ENCODE results near the gene FLRT1.

The FLRT1 gene

GRCh38 chr11:64018310-64018709 lies 17.4 kb upstream of the FLRT1 start:
- H3K9me3 ChIP-seq (ENCODE audit: control extremely low read depth in 1 of 5, control insufficient read depth in 4 of 5, insufficient read depth in 2 of 5, low read depth in 1 of 5, low read length in 4 of 5), result no peaks in the 10 kb centered on the region
- no peak overlapping the region for H3K4me3 ChIP-seq (ENCODE audit: control insufficient read depth in 1 of 7, extremely low read depth in 1 of 7, insufficient read depth in 4 of 7, low read depth in 2 of 7, low read length in 6 of 7)
- no peak overlapping the region for H3K27ac ChIP-seq (ENCODE audit: insufficient read depth in 1 of 2, low read depth in 1 of 2, low read length in 2 of 2, poor library complexity in 1 of 2, severe bottlenecking in 2 of 2)
- POLR2A ChIA-PET, result no interaction called here
- WGBS (ENCODE audit: insufficient coverage), result 93% methylated on average over 6 of the region's 8 CpGs
- DNase-seq, result no peak
- H3K27me3 ChIP-seq (replicated peaks in 2 of 5; ENCODE audit: control insufficient read depth in 4 of 5, insufficient read depth in 5 of 5, low read length in 4 of 5), result no peaks in the 10 kb centered on the region
- CTCF ChIA-PET, result interaction anchor here (0.9 to 2.0 kb wide), 4 partner anchors 9 to 18 kb away, joined by 3 to 8 read pairs (median 3); no protein-coding TSS in a partner anchor
- H3K4me1 ChIP-seq (ENCODE audit: control extremely low read depth in 1 of 4, control insufficient read depth in 4 of 4, insufficient read depth in 4 of 4, low read length in 3 of 4), result no peaks in the 10 kb centered on the region
- H3K36me3 ChIP-seq (ENCODE audit: control insufficient read depth in 4 of 4, insufficient read depth in 4 of 4, low read length in 3 of 4), result no peaks in the 10 kb centered on the region

- ChIA-PET POLR2A (interaction anchor here (0.5 kb wide), 1 partner anchor 12 kb away, joined by 3 read pairs; no protein-coding TSS in a partner anchor), CTCF (interaction anchor here (1.1 kb wide), 1 partner anchor 18 kb away, joined by 3 read pairs; no protein-coding TSS in a partner anchor)
- 94% methylated on average over 19 of the region's 27 CpGs for WGBS (ENCODE audit: insufficient coverage)
These were observed 16.4 kb upstream of the FLRT1 start for GRCh38 chr11:64019106-64020037.

GRCh38 chr11:64020976-64021756 lies 14.6 kb upstream of the FLRT1 start:
- H3K4me1 ChIP-seq (ENCODE audit: control extremely low read depth in 1 of 4, control insufficient read depth in 4 of 4, insufficient read depth in 4 of 4, low read length in 3 of 4), result no peaks in the 10 kb centered on the region
- WGBS (ENCODE audit: insufficient coverage), result 88% methylated on average over 15 of the region's 22 CpGs
- H3K36me3 ChIP-seq (ENCODE audit: control insufficient read depth in 4 of 4, insufficient read depth in 4 of 4, low read length in 3 of 4), result no peaks in the 10 kb centered on the region
- DNase-seq, result no peak
- H3K27me3 ChIP-seq (replicated peaks in 2 of 5; ENCODE audit: control insufficient read depth in 4 of 5, insufficient read depth in 5 of 5, low read length in 4 of 5), result no peaks in the 10 kb centered on the region
- H3K27ac ChIP-seq (ENCODE audit: insufficient read depth in 1 of 2, low read depth in 1 of 2, low read length in 2 of 2, poor library complexity in 1 of 2, severe bottlenecking in 2 of 2), result no peak overlapping the region
- no peaks in the 10 kb centered on the region for H3K9me3 ChIP-seq (ENCODE audit: control extremely low read depth in 1 of 5, control insufficient read depth in 4 of 5, insufficient read depth in 2 of 5, low read depth in 1 of 5, low read length in 4 of 5)
- ChIA-PET CTCF (no interaction called here), POLR2A (no interaction called here)
- no peak overlapping the region for H3K4me3 ChIP-seq (ENCODE audit: control insufficient read depth in 1 of 7, extremely low read depth in 1 of 7, insufficient read depth in 4 of 7, low read depth in 2 of 7, low read length in 6 of 7)

More at GRCh38 chr11:64019106-64020037, 16.4 kb upstream of the FLRT1 start:
- H3K27me3 ChIP-seq (replicated peaks in 2 of 5; ENCODE audit: control insufficient read depth in 4 of 5, insufficient read depth in 5 of 5, low read length in 4 of 5), result no peaks in the 10 kb centered on the region
- H3K36me3 ChIP-seq (ENCODE audit: control insufficient read depth in 4 of 4, insufficient read depth in 4 of 4, low read length in 3 of 4), result no peaks in the 10 kb centered on the region
- DNase-seq, result no peak
- no peaks in the 10 kb centered on the region for H3K9me3 ChIP-seq (ENCODE audit: control extremely low read depth in 1 of 5, control insufficient read depth in 4 of 5, insufficient read depth in 2 of 5, low read depth in 1 of 5, low read length in 4 of 5)
- no peak overlapping the region for H3K27ac ChIP-seq (ENCODE audit: insufficient read depth in 1 of 2, low read depth in 1 of 2, low read length in 2 of 2, poor library complexity in 1 of 2, severe bottlenecking in 2 of 2)
- H3K4me1 ChIP-seq (ENCODE audit: control extremely low read depth in 1 of 4, control insufficient read depth in 4 of 4, insufficient read depth in 4 of 4, low read length in 3 of 4), result no peaks in the 10 kb centered on the region
- H3K4me3 ChIP-seq (ENCODE audit: control insufficient read depth in 1 of 7, extremely low read depth in 1 of 7, insufficient read depth in 4 of 7, low read depth in 2 of 7, low read length in 6 of 7), result no peak overlapping the region

GRCh38 chr11:64021757-64022093 lies 14.0 kb upstream of the FLRT1 start:
- CTCF ChIA-PET, result no interaction called here

GRCh38 chr11:64022125-64022784 lies 13.5 kb upstream of the FLRT1 start:
- WGBS (ENCODE audit: insufficient coverage), result 98% methylated on average over 12 of the region's 14 CpGs
- DNase-seq, result no peak
- H3K27me3 ChIP-seq (replicated peaks in 2 of 5; ENCODE audit: control insufficient read depth in 4 of 5, insufficient read depth in 5 of 5, low read length in 4 of 5), result no peaks in the 10 kb centered on the region
- CTCF ChIA-PET, result interaction anchor here (0.8 kb wide), 1 partner anchor 86 kb away, joined by 3 read pairs; no protein-coding TSS in a partner anchor
- H3K9me3 ChIP-seq (ENCODE audit: control extremely low read depth in 1 of 5, control insufficient read depth in 4 of 5, insufficient read depth in 2 of 5, low read depth in 1 of 5, low read length in 4 of 5), result no peaks in the 10 kb centered on the region
- POLR2A ChIA-PET, result no interaction called here
- no peak overlapping the region for H3K4me3 ChIP-seq (ENCODE audit: control insufficient read depth in 1 of 7, extremely low read depth in 1 of 7, insufficient read depth in 4 of 7, low read depth in 2 of 7, low read length in 6 of 7)
- no peak overlapping the region for H3K27ac ChIP-seq (ENCODE audit: insufficient read depth in 1 of 2, low read depth in 1 of 2, low read length in 2 of 2, poor library complexity in 1 of 2, severe bottlenecking in 2 of 2)
- peaks cover 0 to 6% (median 3%) of the 10 kb centered on the region in 4 experiments for H3K4me1 ChIP-seq (ENCODE audit: control extremely low read depth in 1 of 4, control insufficient read depth in 4 of 4, insufficient read depth in 4 of 4, low read length in 3 of 4)
- no peaks in the 10 kb centered on the region for H3K36me3 ChIP-seq (ENCODE audit: control insufficient read depth in 4 of 4, insufficient read depth in 4 of 4, low read length in 3 of 4)

More at GRCh38 chr11:64021757-64022093, 14.0 kb upstream of the FLRT1 start:
- Histone ChIP-seq H3K27me3 (replicated peaks in 2 of 5; ENCODE audit: control insufficient read depth in 4 of 5, insufficient read depth in 5 of 5, low read length in 4 of 5) (no peaks in the 10 kb centered on the region), H3K4me3 (ENCODE audit: control insufficient read depth in 1 of 7, extremely low read depth in 1 of 7, insufficient read depth in 4 of 7, low read depth in 2 of 7, low read length in 6 of 7) (no peak overlapping the region), H3K9me3 (ENCODE audit: control extremely low read depth in 1 of 5, control insufficient read depth in 4 of 5, insufficient read depth in 2 of 5, low read depth in 1 of 5, low read length in 4 of 5) (no peaks in the 10 kb centered on the region), H3K27ac (ENCODE audit: insufficient read depth in 1 of 2, low read depth in 1 of 2, low read length in 2 of 2, poor library complexity in 1 of 2, severe bottlenecking in 2 of 2) (no peak overlapping the region), H3K36me3 (ENCODE audit: control insufficient read depth in 4 of 4, insufficient read depth in 4 of 4, low read length in 3 of 4) (no peaks in the 10 kb centered on the region), H3K4me1 (ENCODE audit: control extremely low read depth in 1 of 4, control insufficient read depth in 4 of 4, insufficient read depth in 4 of 4, low read length in 3 of 4) (peaks cover 0 to 1% (median 0%) of the 10 kb centered on the region in 4 experiments)
- 86% methylated on average over 1 of the region's 10 CpGs for WGBS (ENCODE audit: insufficient coverage)
- DNase-seq, result no peak
- POLR2A ChIA-PET, result no interaction called here

GRCh38 chr11:64023712-64024710 lies 11.7 kb upstream of the FLRT1 start:
- 93% methylated on average over 17 of the region's 20 CpGs for WGBS (ENCODE audit: insufficient coverage)
- POLR2A ChIA-PET, result no interaction called here
- CTCF ChIA-PET, result interaction anchor here (1.0 to 6.0 kb wide), 3 partner anchors 8 to 23 kb away, joined by 3 to 34 read pairs (median 3); no protein-coding TSS in a partner anchor

More at GRCh38 chr11:64023712-64024710, 11.7 kb upstream of the FLRT1 start:
- Histone ChIP-seq H3K4me3 (ENCODE audit: control insufficient read depth in 1 of 7, extremely low read depth in 1 of 7, insufficient read depth in 4 of 7, low read depth in 2 of 7, low read length in 6 of 7) (no peak overlapping the region), H3K27ac (ENCODE audit: insufficient read depth in 1 of 2, low read depth in 1 of 2, low read length in 2 of 2, poor library complexity in 1 of 2, severe bottlenecking in 2 of 2) (no peak overlapping the region), H3K27me3 (replicated peaks in 2 of 5; ENCODE audit: control insufficient read depth in 4 of 5, insufficient read depth in 5 of 5, low read length in 4 of 5) (peaks cover 0 to 1% (median 0%) of the 10 kb centered on the region in 5 experiments), H3K36me3 (ENCODE audit: control insufficient read depth in 4 of 4, insufficient read depth in 4 of 4, low read length in 3 of 4) (no peaks in the 10 kb centered on the region), H3K4me1 (ENCODE audit: control extremely low read depth in 1 of 4, control insufficient read depth in 4 of 4, insufficient read depth in 4 of 4, low read length in 3 of 4) (peaks cover 2 to 24% (median 19%) of the 10 kb centered on the region in 4 experiments), H3K9me3 (ENCODE audit: control extremely low read depth in 1 of 5, control insufficient read depth in 4 of 5, insufficient read depth in 2 of 5, low read depth in 1 of 5, low read length in 4 of 5) (no peaks in the 10 kb centered on the region)
- no peak for DNase-seq

Data from common myeloid progenitor, CD34-positive (primary cell).